ENCODE data around the gene CNN2. TPM values are rescaled to one million over a fixed set of nuclear protein-coding genes. Genes with fewer than 3 reads are reported as not detected.

The CNN2 gene
- total and polyA plus RNA-seq, 12 donors, result 33.0 to 117 (median 61.7) TPM

GRCh38 chr19:1060689-1061088, 34.3 kb downstream of the CNN2 start:
- Histone ChIP-seq H3K4me3 (no peak overlapping the region), H3K27me3 (peaks cover 0 to 22% (median 15%) of the 10 kb centered on the region in 7 donors), H3K9me3 (peaks cover 0 to 52% (median 33%) of the 10 kb centered on the region in 11 donors), H3K36me3 (peaks cover 0 to 38% (median 0%) of the 10 kb centered on the region in 9 donors), H3K4me1 (peaks cover 0 to 14% (median 11%) of the 10 kb centered on the region in 9 donors), H3K27ac (no peak overlapping the region)
- WGBS, 2 donors, result 88 to 90% methylated on average over 5 of the region's 5 CpGs
- intact Hi-C loops (cut with DNase I), result no loop called here
- ATAC-seq (no peak), DNase-seq (no peak)
- no peak for TF ChIP-seq CTCF (IDR thresholded peaks at IDR 0.05)

- H3K9me3 ChIP-seq, result peaks cover 0 to 39% (median 20%) of the 10 kb centered on the region in 11 donors
- peaks cover 3 to 35% (median 28%) of the 10 kb centered on the region in 7 donors for H3K27me3 ChIP-seq
- no peak for TF ChIP-seq CTCF (IDR thresholded peaks at IDR 0.05)
- no peak overlapping the region for H3K27ac ChIP-seq
- intact Hi-C loops (cut with DNase I), result no loop called here
- no peak for DNase-seq
- no peak overlapping the region for H3K4me3 ChIP-seq
- no peak for ATAC-seq
- H3K36me3 ChIP-seq, result peaks cover 0 to 25% (median 0%) of the 10 kb centered on the region in 9 donors
- peaks cover 6 to 26% (median 19%) of the 10 kb centered on the region in 9 donors for H3K4me1 ChIP-seq
- WGBS, 2 donors, result 82 to 94% methylated on average over 20 of the region's 20 CpGs
These were observed 35.6 kb downstream of the CNN2 start for GRCh38 chr19:1061987-1062386.

- DNase-seq, result no peak
- WGBS, 2 donors, result 77 to 93% methylated on average over 15 to 17 of the region's 17 CpGs
These were observed 36.1 kb downstream of the CNN2 start for GRCh38 chr19:1062387-1063029.

More at GRCh38 chr19:1062387-1063029, 36.1 kb downstream of the CNN2 start:
- peaks cover 10 to 31% (median 24%) of the 10 kb centered on the region in 9 donors for H3K4me1 ChIP-seq
- TF ChIP-seq CTCF (IDR thresholded peaks at IDR 0.05), result no peak
- no peak overlapping the region for H3K27ac ChIP-seq
- H3K36me3 ChIP-seq, result peaks cover 0 to 20% (median 0%) of the 10 kb centered on the region in 9 donors
- no peak for ATAC-seq
- peaks cover 8 to 40% (median 33%) of the 10 kb centered on the region in 7 donors for H3K27me3 ChIP-seq
- intact Hi-C loops (cut with DNase I), result no loop called here
- H3K9me3 ChIP-seq, result peaks cover 0 to 33% (median 15%) of the 10 kb centered on the region in 11 donors
- H3K4me3 ChIP-seq, result no peak overlapping the region

All from heart right ventricle (tissue), 16 donors.